ENCODE results near the gene MPDU1.

The MPDU1 gene

GRCh38 chr17:7570351-7570750, 13.3 kb upstream of the MPDU1 start:
- Mint-ChIP-seq H3K36me3 (ENCODE audit: insufficient read depth) (peaks cover 66% of the 10 kb centered on the region), H3K4me1 (ENCODE audit: low read depth in 2 of 2) (peaks cover 22 to 26% of the 10 kb centered on the region in 2 donors), H3K9me3 (no peaks in the 10 kb centered on the region), H3K27ac (no peak overlapping the region), H3K4me3 (no peak overlapping the region), H3K27me3 (no peaks in the 10 kb centered on the region)
- DNase-seq: no peak
- ATAC-seq (replicated peaks): no peak

GRCh38 chr17:7572338-7572587, 11.4 kb upstream of the MPDU1 start:
- Mint-ChIP-seq H3K36me3 (ENCODE audit: insufficient read depth) (peaks cover 66% of the 10 kb centered on the region), H3K4me1 (ENCODE audit: low read depth in 2 of 2) (peaks cover 29 to 30% of the 10 kb centered on the region in 2 donors), H3K27me3 (no peaks in the 10 kb centered on the region), H3K4me3 (peak overlapping the region; percentile 98 to 100), H3K9me3 (no peaks in the 10 kb centered on the region), H3K27ac (peak overlapping the region; percentile 100)
- no peak for DNase-seq
- ATAC-seq (replicated peaks): no peak

GRCh38 chr17:7572588-7573323, 10.9 kb upstream of the MPDU1 start:
- Mint-ChIP-seq H3K27ac (peak overlapping the region; percentile 100), H3K4me1 (ENCODE audit: low read depth in 2 of 2) (peaks cover 29 to 30% of the 10 kb centered on the region in 2 donors), H3K36me3 (ENCODE audit: insufficient read depth) (peaks cover 68% of the 10 kb centered on the region), H3K4me3 (peak overlapping the region; percentile 98 to 100), H3K9me3 (no peaks in the 10 kb centered on the region), H3K27me3 (no peaks in the 10 kb centered on the region)
- ATAC-seq (replicated peaks) (peak; percentile 79), DNase-seq (peak; percentile 100)

GRCh38 chr17:7573324-7574080, 10.2 kb upstream of the MPDU1 start:
- DNase-seq (peak; percentile 84 to 89 (median 87)), ATAC-seq (replicated peaks) (peak; percentile 50)
- Mint-ChIP-seq H3K27ac (peak overlapping the region; percentile 100), H3K9me3 (no peaks in the 10 kb centered on the region), H3K36me3 (ENCODE audit: insufficient read depth) (peaks cover 75% of the 10 kb centered on the region), H3K27me3 (no peaks in the 10 kb centered on the region), H3K4me1 (ENCODE audit: low read depth in 2 of 2) (peaks cover 30 to 34% of the 10 kb centered on the region in 2 donors), H3K4me3 (peak overlapping the region; percentile 98 to 100)

- DNase-seq (no peak), ATAC-seq (replicated peaks) (no peak)
- Mint-ChIP-seq H3K9me3 (no peaks in the 10 kb centered on the region), H3K36me3 (ENCODE audit: insufficient read depth) (peaks cover 84% of the 10 kb centered on the region), H3K27me3 (no peaks in the 10 kb centered on the region), H3K4me1 (ENCODE audit: low read depth in 2 of 2) (peaks cover 36 to 41% of the 10 kb centered on the region in 2 donors), H3K27ac (peak overlapping the region; percentile 100), H3K4me3 (peak overlapping the region; percentile 98 to 100)
Measured at GRCh38 chr17:7574176-7574953, 9.3 kb upstream of the MPDU1 start.

- H3K9me3 Mint-ChIP-seq: no peaks in the 10 kb centered on the region
- H3K4me1 Mint-ChIP-seq (ENCODE audit: low read depth in 2 of 2): peaks cover 45 to 48% of the 10 kb centered on the region in 2 donors
- peaks cover 89% of the 10 kb centered on the region for H3K36me3 Mint-ChIP-seq (ENCODE audit: insufficient read depth)
- DNase-seq (no peak), ATAC-seq (replicated peaks) (no peak)
- H3K27me3 Mint-ChIP-seq: no peaks in the 10 kb centered on the region
- peak overlapping the region in 1 of 2 donors; percentile 100 for H3K27ac Mint-ChIP-seq
- H3K4me3 Mint-ChIP-seq: peak overlapping the region; percentile 18 to 98
Measured at GRCh38 chr17:7575481-7575883, 8.2 kb upstream of the MPDU1 start.

- Mint-ChIP-seq H3K9me3 (no peaks in the 10 kb centered on the region), H3K4me3 (peak overlapping the region; percentile 18 to 98), H3K4me1 (ENCODE audit: low read depth in 2 of 2) (peaks cover 48 to 50% of the 10 kb centered on the region in 2 donors), H3K27ac (peak overlapping the region in 1 of 2 donors; percentile 94), H3K36me3 (ENCODE audit: insufficient read depth) (peaks cover 87% of the 10 kb centered on the region), H3K27me3 (no peaks in the 10 kb centered on the region)
- DNase-seq (no peak), ATAC-seq (replicated peaks) (no peak)
Measured at GRCh38 chr17:7575959-7576358, 7.7 kb upstream of the MPDU1 start.

GRCh38 chr17:7576432-7576937, 7.2 kb upstream of the MPDU1 start:
- no peak for ATAC-seq (replicated peaks)
- peak overlapping the region; percentile 6 to 25 for H3K4me3 Mint-ChIP-seq
- H3K36me3 Mint-ChIP-seq (ENCODE audit: insufficient read depth): peaks cover 84% of the 10 kb centered on the region
- no peak for DNase-seq
- H3K4me1 Mint-ChIP-seq (ENCODE audit: low read depth in 2 of 2): peaks cover 48 to 50% of the 10 kb centered on the region in 2 donors
- H3K27me3 Mint-ChIP-seq: no peaks in the 10 kb centered on the region
- H3K27ac Mint-ChIP-seq: peak overlapping the region in 1 of 2 donors; percentile 94
- no peaks in the 10 kb centered on the region for H3K9me3 Mint-ChIP-seq

GRCh38 chr17:7577327-7578199, 6.1 kb upstream of the MPDU1 start:
- Mint-ChIP-seq H3K9me3 (no peaks in the 10 kb centered on the region), H3K36me3 (ENCODE audit: insufficient read depth) (peaks cover 80% of the 10 kb centered on the region), H3K4me3 (peak overlapping the region; percentile 28 to 29), H3K27me3 (no peaks in the 10 kb centered on the region), H3K4me1 (ENCODE audit: low read depth in 2 of 2) (peaks cover 40 to 46% of the 10 kb centered on the region in 2 donors), H3K27ac (peak overlapping the region; percentile 70 to 94)
- DNase-seq (no peak), ATAC-seq (replicated peaks) (no peak)

- Mint-ChIP-seq H3K36me3 (ENCODE audit: insufficient read depth) (peaks cover 75% of the 10 kb centered on the region), H3K4me1 (ENCODE audit: low read depth in 2 of 2) (peaks cover 36 to 48% of the 10 kb centered on the region in 2 donors)
- peak; percentile 27 for ATAC-seq (replicated peaks)
Measured at GRCh38 chr17:7579001-7579833, 4.4 kb upstream of the MPDU1 start, which contains the start of gene CD68. TSS of gene CD68 (plus strand) at chr17:7579638. CDS start at chr17:7579678, 40 bp downstream.

GRCh38 chr17:7579834-7580603, 3.6 kb upstream of the MPDU1 start:
- DNase-seq: no peak
- H3K4me1 Mint-ChIP-seq (ENCODE audit: low read depth in 2 of 2): peaks cover 40 to 50% of the 10 kb centered on the region in 2 donors
- H3K27me3 Mint-ChIP-seq: no peaks in the 10 kb centered on the region
- ATAC-seq (replicated peaks): no peak
- H3K36me3 Mint-ChIP-seq (ENCODE audit: insufficient read depth): peaks cover 72% of the 10 kb centered on the region
- H3K4me3 Mint-ChIP-seq: peak overlapping the region in 1 of 2 donors; percentile 64
- peak overlapping the region; percentile 86 to 94 for H3K27ac Mint-ChIP-seq
- no peaks in the 10 kb centered on the region for H3K9me3 Mint-ChIP-seq

More at GRCh38 chr17:7579001-7579833, 4.4 kb upstream of the MPDU1 start, which contains the start of gene CD68:
- Mint-ChIP-seq H3K4me3 (peak within 1 kb of the TSS; percentile 50 to 64), H3K27ac (peak within 1 kb of the TSS; percentile 86 to 94), H3K27me3 (no peaks in the 10 kb centered on the region), H3K9me3 (no peaks in the 10 kb centered on the region)
- no peak for DNase-seq
